ENCODE results near the gene GPR132. TPM values are rescaled to one million over a fixed set of nuclear protein-coding genes. Genes with fewer than 3 reads are reported as not detected.

Gene GPR132
- total and polyA plus RNA-seq, 9 of the 15 experiments (the other 6 are each of a cell fraction or from before 2014, with no cell fraction given): 0.01 to 1.1 (median 0.25) TPM; not detected in 1

GRCh38 chr14:105075379-105076295 lies 10.4 kb upstream of the GPR132 start (continued):
- TF ChIP-seq BDP1 (IDR thresholded peaks at IDR 0.05; ENCODE audit: insufficient read depth, insufficient read length): no peak
- TF ChIP-seq ZC3H4 (CRISPR knock-in tag; IDR thresholded peaks at IDR 0.05; ENCODE audit: borderline replicate concordance): no peak
- no peak for TF ChIP-seq HDAC6 (IDR thresholded peaks at IDR 0.05; ENCODE audit: low read depth, low read length)
- TF ChIP-seq HMBOX1 (IDR thresholded peaks at IDR 0.05): no peak
- peak; percentile 71; the same call in 1 of the 2 replicates for TF ChIP-seq ZNF740 (CRISPR knock-in tag; IDR thresholded peaks at IDR 0.05)
- no peak for TF ChIP-seq ZNF740 (tag; IDR thresholded peaks at IDR 0.05)
- peak; percentile 27 for TF ChIP-seq TAF1 (IDR thresholded peaks at IDR 0.05; ENCODE audit: control insufficient read depth, extremely low read depth, insufficient read depth, low read length, severe bottlenecking)
- no peak for TF ChIP-seq CREM (IDR thresholded peaks at IDR 0.05; ENCODE audit: low read depth)
- TF ChIP-seq NR0B1 (IDR thresholded peaks at IDR 0.05; ENCODE audit: partially characterized antibody): no peak
- no peak for TF ChIP-seq HDAC2 (IDR thresholded peaks at IDR 0.05)

Measured in K562 (cell line).